ENCODE data around the gene TLR9.
A peak's percentile ranks its signal among the peaks of the same experiment; 100 is the strongest.

TLR9 gene

GRCh38 chr3:52227766-52228165, 2.3 kb upstream of the TLR9 start:
- peaks cover 17% of the 10 kb centered on the region for H3K36me3 ChIP-seq (ENCODE audit: control insufficient read depth, insufficient read depth, low read length)
- H3K27me3 ChIP-seq (ENCODE audit: control insufficient read depth, insufficient read depth, low read length), result no peaks in the 10 kb centered on the region
- H3K9ac ChIP-seq (ENCODE audit: low read length), result no peak overlapping the region
- H3K4me3 ChIP-seq (ENCODE audit: low read length), result no peak overlapping the region
- H3K4me1 ChIP-seq (ENCODE audit: control insufficient read depth, insufficient read depth, low read length), result no peaks in the 10 kb centered on the region
- H3K9me3 ChIP-seq (ENCODE audit: control insufficient read depth, low read length), result no peaks in the 10 kb centered on the region

GRCh38 chr3:52227117-52227516, 1.7 kb upstream of the TLR9 start:
- no peaks in the 10 kb centered on the region for H3K9me3 ChIP-seq (ENCODE audit: control insufficient read depth, low read length)
- H3K4me3 ChIP-seq (ENCODE audit: low read length), result no peak overlapping the region
- peaks cover 17% of the 10 kb centered on the region for H3K36me3 ChIP-seq (ENCODE audit: control insufficient read depth, insufficient read depth, low read length)

GRCh38 chr3:52226229-52226817, 878 bp upstream of the TLR9 start:
- Histone ChIP-seq H3K4me3 (ENCODE audit: low read length) (no peak overlapping the region), H3K9me3 (ENCODE audit: control insufficient read depth, low read length) (no peaks in the 10 kb centered on the region), H3K9ac (ENCODE audit: low read length) (no peak overlapping the region), H3K36me3 (ENCODE audit: control insufficient read depth, insufficient read depth, low read length) (peaks cover 17% of the 10 kb centered on the region), H3K4me1 (ENCODE audit: control insufficient read depth, insufficient read depth, low read length) (no peaks in the 10 kb centered on the region), H3K27me3 (ENCODE audit: control insufficient read depth, insufficient read depth, low read length) (no peaks in the 10 kb centered on the region)

More at GRCh38 chr3:52227117-52227516, 1.7 kb upstream of the TLR9 start:
- H3K9ac ChIP-seq (ENCODE audit: low read length), result no peak overlapping the region
- H3K4me1 ChIP-seq (ENCODE audit: control insufficient read depth, insufficient read depth, low read length), result no peaks in the 10 kb centered on the region
- no peaks in the 10 kb centered on the region for H3K27me3 ChIP-seq (ENCODE audit: control insufficient read depth, insufficient read depth, low read length)

GRCh38 chr3:52223449-52224408, 1.7 kb downstream of the TLR9 start:
- Histone ChIP-seq H3K36me3 (ENCODE audit: control insufficient read depth, insufficient read depth, low read length) (no peaks in the 10 kb centered on the region), H3K9me3 (ENCODE audit: control insufficient read depth, low read length) (no peaks in the 10 kb centered on the region), H3K27me3 (ENCODE audit: control insufficient read depth, insufficient read depth, low read length) (no peaks in the 10 kb centered on the region), H3K4me3 (ENCODE audit: low read length) (no peak overlapping the region), H3K4me1 (ENCODE audit: control insufficient read depth, insufficient read depth, low read length) (peaks cover 20% of the 10 kb centered on the region), H3K9ac (ENCODE audit: low read length) (no peak overlapping the region)

- Histone ChIP-seq H3K4me1 (ENCODE audit: control insufficient read depth, insufficient read depth, low read length) (peaks cover 32% of the 10 kb centered on the region), H3K27me3 (ENCODE audit: control insufficient read depth, insufficient read depth, low read length) (no peaks in the 10 kb centered on the region), H3K36me3 (ENCODE audit: control insufficient read depth, insufficient read depth, low read length) (no peaks in the 10 kb centered on the region), H3K4me3 (ENCODE audit: low read length) (no peak overlapping the region), H3K9me3 (ENCODE audit: control insufficient read depth, low read length) (no peaks in the 10 kb centered on the region), H3K9ac (ENCODE audit: low read length) (no peak overlapping the region)
These were observed 2.9 kb downstream of the TLR9 start for GRCh38 chr3:52222319-52223221.

GRCh38 chr3:52221563-52222318, 3.7 kb downstream of the TLR9 start:
- Histone ChIP-seq H3K4me1 (ENCODE audit: control insufficient read depth, insufficient read depth, low read length) (peaks cover 39% of the 10 kb centered on the region), H3K9me3 (ENCODE audit: control insufficient read depth, low read length) (no peaks in the 10 kb centered on the region), H3K9ac (ENCODE audit: low read length) (no peak overlapping the region), H3K36me3 (ENCODE audit: control insufficient read depth, insufficient read depth, low read length) (no peaks in the 10 kb centered on the region), H3K27me3 (ENCODE audit: control insufficient read depth, insufficient read depth, low read length) (no peaks in the 10 kb centered on the region), H3K4me3 (ENCODE audit: low read length) (no peak overlapping the region)

GRCh38 chr3:52221141-52221562, 4.3 kb downstream of the TLR9 start:
- H3K4me1 ChIP-seq (ENCODE audit: control insufficient read depth, insufficient read depth, low read length), result peaks cover 45% of the 10 kb centered on the region
- H3K4me3 ChIP-seq (ENCODE audit: low read length), result no peak overlapping the region
- H3K36me3 ChIP-seq (ENCODE audit: control insufficient read depth, insufficient read depth, low read length), result no peaks in the 10 kb centered on the region
- H3K27me3 ChIP-seq (ENCODE audit: control insufficient read depth, insufficient read depth, low read length), result no peaks in the 10 kb centered on the region
- no peaks in the 10 kb centered on the region for H3K9me3 ChIP-seq (ENCODE audit: control insufficient read depth, low read length)
- no peak overlapping the region for H3K9ac ChIP-seq (ENCODE audit: low read length)

- Histone ChIP-seq H3K9me3 (ENCODE audit: control insufficient read depth, low read length) (no peaks in the 10 kb centered on the region), H3K4me1 (ENCODE audit: control insufficient read depth, insufficient read depth, low read length) (peaks cover 51% of the 10 kb centered on the region), H3K4me3 (ENCODE audit: low read length) (no peak overlapping the region), H3K36me3 (ENCODE audit: control insufficient read depth, insufficient read depth, low read length) (no peaks in the 10 kb centered on the region), H3K9ac (ENCODE audit: low read length) (no peak overlapping the region), H3K27me3 (ENCODE audit: control insufficient read depth, insufficient read depth, low read length) (no peaks in the 10 kb centered on the region)
These were observed 4.9 kb downstream of the TLR9 start for GRCh38 chr3:52220380-52221026.

- Histone ChIP-seq H3K4me1 (ENCODE audit: control insufficient read depth, insufficient read depth, low read length) (peaks cover 63% of the 10 kb centered on the region), H3K27me3 (ENCODE audit: control insufficient read depth, insufficient read depth, low read length) (no peaks in the 10 kb centered on the region), H3K9ac (ENCODE audit: low read length) (no peak overlapping the region), H3K36me3 (ENCODE audit: control insufficient read depth, insufficient read depth, low read length) (peaks cover 7% of the 10 kb centered on the region), H3K4me3 (ENCODE audit: low read length) (no peak overlapping the region), H3K9me3 (ENCODE audit: control insufficient read depth, low read length) (no peaks in the 10 kb centered on the region)
These were observed 6.4 kb downstream of the TLR9 start for GRCh38 chr3:52218937-52219650.

GRCh38 chr3:52218454-52218853, 7.0 kb downstream of the TLR9 start:
- Histone ChIP-seq H3K36me3 (ENCODE audit: control insufficient read depth, insufficient read depth, low read length) (peaks cover 7% of the 10 kb centered on the region), H3K4me1 (ENCODE audit: control insufficient read depth, insufficient read depth, low read length) (peaks cover 64% of the 10 kb centered on the region), H3K4me3 (ENCODE audit: low read length) (no peak overlapping the region), H3K9ac (ENCODE audit: low read length) (peak overlapping the region; percentile 46), H3K27me3 (ENCODE audit: control insufficient read depth, insufficient read depth, low read length) (no peaks in the 10 kb centered on the region), H3K9me3 (ENCODE audit: control insufficient read depth, low read length) (no peaks in the 10 kb centered on the region)

Measured in mucosa of stomach (tissue), 1 donor.